Caco-2 (cell line): ENCODE measurements around the gene MAN2A1. TPM values are rescaled to one million over a fixed set of nuclear protein-coding genes. Genes with fewer than 3 reads are reported as not detected.

ENCODE experiments used
- BruUV-seq: library from RNA; stranded (reverse); fragments of 400-500 nt; replicated peaks from 2 replicates; lab custom pipeline; 2021; lab: Mats Ljungman, UMichigan
- CTCF ChIA-PET: fragments of 300-600 bp; sonication (Branson Sonifier 250); formaldehyde crosslinking; loops from one replicate; lab custom pipeline; 2022; ENCODE audit warnings: antibody characterized with exemption; lab: Charles Lee
- POLR2A ChIA-PET: fragments of 300-600 bp; sonication (Branson Sonifier 250); formaldehyde crosslinking; loops from one replicate; lab custom pipeline; 2022; ENCODE audit warnings: antibody characterized with exemption; lab: Charles Lee
- DNase-seq, 2 experiments: peaks; one replicate each; pipeline versions ENCODE4 v3.0.0 to v3.0.0-alpha.2; 2020 to 2022
- H3K27me3 ChIP-seq: replicated peaks from 2 replicates; pipeline ENCODE4 v1.6.0; 2011; ENCODE audit warnings: low read length; ENCODE audit not compliant: control insufficient read depth, insufficient read depth
- H3K36me3 ChIP-seq: 2 replicates; pipeline ENCODE4 v1.5.1; 2011; ENCODE audit warnings: low read length; ENCODE audit not compliant: control insufficient read depth, insufficient read depth
- H3K4me1 ChIP-seq: fragments of 250-450 bp; sonication (Bioruptor Pico); 2 replicates; pipeline ENCODE4 v1.5.1; 2020; ENCODE audit warnings: mild to moderate bottlenecking
- H3K4me3 ChIP-seq: 2 replicates; pipeline ENCODE4 v1.5.1; 2011; ENCODE audit warnings: low read depth, mild to moderate bottlenecking, control low read depth, low read length
- H3K9me3 ChIP-seq: fragments of 250-450 bp; sonication (Bioruptor Pico); 2 replicates; pipeline ENCODE4 v1.5.1; 2020; ENCODE audit warnings: mild to moderate bottlenecking, moderate library complexity
- H3K27ac Mint-ChIP-seq: one replicate; pipeline ENCODE4 v1.8.0; 2022; ENCODE audit warnings: mixed read lengths; ENCODE audit not compliant: unreplicated experiment
- H3K27me3 Mint-ChIP-seq: one replicate; pipeline ENCODE4 v1.8.0; 2022; ENCODE audit warnings: mixed read lengths; ENCODE audit not compliant: insufficient read depth, unreplicated experiment
- H3K36me3 Mint-ChIP-seq: one replicate; pipeline ENCODE4 v1.8.0; 2022; ENCODE audit warnings: mild to moderate bottlenecking, mixed read lengths; ENCODE audit not compliant: insufficient read depth, unreplicated experiment
- H3K4me1 Mint-ChIP-seq: one replicate; pipeline ENCODE4 v1.8.0; 2022; ENCODE audit warnings: low read depth, mixed read lengths; ENCODE audit not compliant: unreplicated experiment
- H3K4me3 Mint-ChIP-seq: one replicate; pipeline ENCODE4 v1.8.0; 2022; ENCODE audit warnings: mild to moderate bottlenecking, moderate library complexity, mixed read lengths; ENCODE audit not compliant: unreplicated experiment
- H3K9me3 Mint-ChIP-seq: one replicate; pipeline ENCODE4 v1.8.0; 2022; ENCODE audit warnings: mixed read lengths; ENCODE audit not compliant: unreplicated experiment
- intact Hi-C: fragments of 100-400 bp; cut with micrococcal nuclease; formaldehyde crosslinking; loops from one replicate; pipeline ENCODE4 v1.10.0; 2022; ENCODE audit not compliant: unreplicated experiment
- total RNA-seq: library from RNA; stranded (reverse); gene quantifications from 2 replicates; pipeline ENCODE4 v1.2.3, GENCODE V29; 2022
- TF ChIP-seq, protein P1 (sequence below), 2 experiments: fragments of 200-600 bp in 1 of 2; IDR thresholded peaks; 1 replicate in 1 of 2; 2 replicates in 1 of 2; pipeline versions ENCODE4 v1.5.1 to v1.8.0; 2011 to 2022; ENCODE audit warnings: antibody characterized with exemption in 1 of 2, control low read depth in 1 of 2, inconsistent platforms in 1 of 2, low read depth in 1 of 2, low read length in 1 of 2, mild to moderate bottlenecking in 1 of 2, moderate library complexity in 1 of 2; ENCODE audit not compliant: insufficient read depth in 1 of 2, severe bottlenecking in 1 of 2, unreplicated experiment in 1 of 2

The MAN2A1 gene
- total RNA-seq, 1 experiment from 2014 or later: 57.3 TPM

DNA sequence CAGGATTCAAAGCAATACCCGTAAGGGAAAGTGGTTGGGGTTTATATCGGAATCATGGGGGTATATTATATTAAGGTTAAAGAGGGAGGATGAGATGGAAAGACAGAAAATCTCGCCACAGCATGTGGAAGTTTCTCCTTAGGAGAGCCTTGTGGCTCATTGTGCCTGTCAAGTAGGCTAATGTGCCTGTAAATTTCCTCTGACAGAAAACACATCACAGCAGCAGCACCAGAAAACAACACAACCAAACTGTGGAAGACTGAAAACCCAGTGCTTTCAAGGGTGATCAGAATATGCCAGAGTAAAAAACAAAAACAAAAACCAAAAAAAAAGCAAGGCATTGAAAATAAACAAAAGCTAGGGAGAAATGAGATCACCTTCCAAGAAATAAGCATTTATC lies 11.3 kb upstream of the MAN2A1 start:
- ChIA-PET POLR2A (no interaction called here), CTCF (no interaction called here)
- no TSS peak for BruUV-seq
- TF ChIP-seq, protein P1, sequence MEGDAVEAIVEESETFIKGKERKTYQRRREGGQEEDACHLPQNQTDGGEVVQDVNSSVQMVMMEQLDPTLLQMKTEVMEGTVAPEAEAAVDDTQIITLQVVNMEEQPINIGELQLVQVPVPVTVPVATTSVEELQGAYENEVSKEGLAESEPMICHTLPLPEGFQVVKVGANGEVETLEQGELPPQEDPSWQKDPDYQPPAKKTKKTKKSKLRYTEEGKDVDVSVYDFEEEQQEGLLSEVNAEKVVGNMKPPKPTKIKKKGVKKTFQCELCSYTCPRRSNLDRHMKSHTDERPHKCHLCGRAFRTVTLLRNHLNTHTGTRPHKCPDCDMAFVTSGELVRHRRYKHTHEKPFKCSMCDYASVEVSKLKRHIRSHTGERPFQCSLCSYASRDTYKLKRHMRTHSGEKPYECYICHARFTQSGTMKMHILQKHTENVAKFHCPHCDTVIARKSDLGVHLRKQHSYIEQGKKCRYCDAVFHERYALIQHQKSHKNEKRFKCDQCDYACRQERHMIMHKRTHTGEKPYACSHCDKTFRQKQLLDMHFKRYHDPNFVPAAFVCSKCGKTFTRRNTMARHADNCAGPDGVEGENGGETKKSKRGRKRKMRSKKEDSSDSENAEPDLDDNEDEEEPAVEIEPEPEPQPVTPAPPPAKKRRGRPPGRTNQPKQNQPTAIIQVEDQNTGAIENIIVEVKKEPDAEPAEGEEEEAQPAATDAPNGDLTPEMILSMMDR (IDR thresholded peaks at IDR 0.05; ENCODE audit: insufficient read depth in 1 of 2, low read depth in 1 of 2, low read length in 1 of 2, severe bottlenecking in 1 of 2, unreplicated experiment in 1 of 2): no peak
- H3K27ac Mint-ChIP-seq: no peak overlapping the region
- peaks cover 4% of the 10 kb centered on the region for H3K27me3 Mint-ChIP-seq
- Histone ChIP-seq H3K9me3 (no peaks in the 10 kb centered on the region), H3K36me3 (no peaks in the 10 kb centered on the region), H3K27me3 (no peaks in the 10 kb centered on the region), H3K4me3 (no peak overlapping the region), H3K4me1 (peaks cover 3% of the 10 kb centered on the region; the same call in 1 of the 2 replicates)
- no peaks in the 10 kb centered on the region for H3K36me3 Mint-ChIP-seq
- DNase-seq: no peak
- no peak overlapping the region for H3K4me3 Mint-ChIP-seq
- intact Hi-C loops: no loop called here
- peaks cover 25% of the 10 kb centered on the region for H3K4me1 Mint-ChIP-seq
- no peaks in the 10 kb centered on the region for H3K9me3 Mint-ChIP-seq

DNA sequence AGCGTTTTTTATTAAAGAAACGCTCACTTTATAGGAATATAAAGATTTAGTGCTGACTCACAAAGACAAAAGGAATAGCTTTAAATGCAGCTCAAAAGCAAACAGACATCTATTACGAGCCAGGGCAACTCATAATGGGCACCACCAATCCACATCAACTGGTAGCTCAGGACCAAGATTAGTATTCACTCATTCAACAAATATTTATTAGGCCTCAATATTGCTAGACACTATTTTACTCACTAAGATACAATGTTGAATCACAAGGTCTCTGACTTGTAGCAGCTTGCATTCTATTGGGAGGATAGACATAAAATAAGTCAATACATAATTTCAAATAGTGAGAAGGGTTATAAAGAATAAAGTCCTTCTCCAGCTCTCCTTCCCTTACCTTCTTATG lies 8.0 kb upstream of the MAN2A1 start:
- Histone ChIP-seq H3K9me3 (no peaks in the 10 kb centered on the region), H3K27me3 (no peaks in the 10 kb centered on the region), H3K4me3 (no peak overlapping the region), H3K4me1 (peaks cover 3% of the 10 kb centered on the region; the same call in 1 of the 2 replicates), H3K36me3 (no peaks in the 10 kb centered on the region)
- CTCF ChIA-PET: interaction anchor here (0.6 kb wide), 1 partner anchor 309 kb away, joined by 4 read pairs; no protein-coding TSS in a partner anchor
- POLR2A ChIA-PET: no interaction called here
- no peaks in the 10 kb centered on the region for H3K27me3 Mint-ChIP-seq
- no peak overlapping the region for H3K27ac Mint-ChIP-seq
- no TSS peak for BruUV-seq
- intact Hi-C loops: loop anchor here (10.0 kb wide), 1 partner anchor 937 kb away; the partner anchor contains the start of gene FER
- no peaks in the 10 kb centered on the region for H3K36me3 Mint-ChIP-seq
- DNase-seq: no peak
- H3K4me1 Mint-ChIP-seq: peaks cover 23% of the 10 kb centered on the region
- H3K4me3 Mint-ChIP-seq: no peak overlapping the region
- no peaks in the 10 kb centered on the region for H3K9me3 Mint-ChIP-seq
- TF ChIP-seq, protein P1 (IDR thresholded peaks at IDR 0.05; ENCODE audit: insufficient read depth in 1 of 2, low read depth in 1 of 2, low read length in 1 of 2, severe bottlenecking in 1 of 2, unreplicated experiment in 1 of 2): no peak

DNA sequence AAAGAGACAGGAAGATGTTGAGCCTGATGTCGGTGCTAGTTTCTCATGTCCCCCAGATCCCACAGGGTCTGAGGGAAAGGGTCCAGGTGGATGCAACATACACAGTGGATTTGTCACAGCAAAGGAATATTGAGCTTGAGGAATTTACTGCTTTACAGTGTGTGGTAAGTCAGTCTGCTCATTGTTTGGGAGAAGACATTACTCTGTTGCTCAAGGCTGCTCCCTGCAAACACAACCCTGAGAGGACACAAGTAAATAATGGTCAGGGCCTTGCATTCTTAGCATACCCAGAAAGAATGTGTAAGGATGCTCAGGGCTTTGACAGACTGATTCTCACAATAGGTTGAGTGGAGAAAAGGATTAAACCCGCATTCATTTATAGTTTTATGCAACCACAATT lies 7.3 kb upstream of the MAN2A1 start:
- no peaks in the 10 kb centered on the region for H3K9me3 ChIP-seq
- no peaks in the 10 kb centered on the region for H3K36me3 ChIP-seq
- Mint-ChIP-seq H3K27me3 (no peaks in the 10 kb centered on the region), H3K4me1 (peaks cover 23% of the 10 kb centered on the region), H3K36me3 (no peaks in the 10 kb centered on the region), H3K27ac (no peak overlapping the region), H3K4me3 (no peak overlapping the region), H3K9me3 (no peaks in the 10 kb centered on the region)
- ChIA-PET CTCF (interaction anchor here (0.6 kb wide), 1 partner anchor 309 kb away, joined by 4 read pairs; no protein-coding TSS in a partner anchor), POLR2A (no interaction called here)
- H3K27me3 ChIP-seq: no peaks in the 10 kb centered on the region
- peak in 1 of 2 experiments; percentile 42 for DNase-seq
- BruUV-seq: no TSS peak
- H3K4me3 ChIP-seq: no peak overlapping the region
- peaks cover 3% of the 10 kb centered on the region; the same call in 1 of the 2 replicates for H3K4me1 ChIP-seq
- intact Hi-C loops: loop anchor here (10.0 kb wide), 1 partner anchor 938 kb away; the partner anchor contains the start of gene FER
- TF ChIP-seq, protein P1 (IDR thresholded peaks at IDR 0.05; ENCODE audit: insufficient read depth in 1 of 2, low read depth in 1 of 2, low read length in 1 of 2, severe bottlenecking in 1 of 2, unreplicated experiment in 1 of 2): no peak
